ENCODE results near the gene STAT4.

DNA sequence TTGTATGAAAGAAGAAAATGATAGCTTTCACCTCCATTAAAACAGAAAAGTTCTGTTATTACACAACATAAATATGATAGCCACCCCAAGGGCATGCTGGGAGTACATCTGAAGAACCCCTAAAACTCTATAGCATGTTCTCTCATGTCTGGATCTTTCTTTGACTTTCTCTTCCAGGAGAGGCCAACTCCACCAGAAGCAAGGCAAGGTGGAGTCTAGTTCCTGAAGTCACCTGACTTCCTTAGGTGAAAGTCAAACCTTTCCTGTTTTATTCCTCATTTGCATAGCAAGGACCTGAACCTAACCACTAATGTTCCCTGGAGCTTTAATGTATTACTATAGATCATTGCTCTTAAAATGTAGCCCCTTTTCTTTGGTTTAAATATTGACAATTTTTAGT is 142.5 kb downstream of the STAT4 start:
- TF ChIP-seq, protein P1, sequence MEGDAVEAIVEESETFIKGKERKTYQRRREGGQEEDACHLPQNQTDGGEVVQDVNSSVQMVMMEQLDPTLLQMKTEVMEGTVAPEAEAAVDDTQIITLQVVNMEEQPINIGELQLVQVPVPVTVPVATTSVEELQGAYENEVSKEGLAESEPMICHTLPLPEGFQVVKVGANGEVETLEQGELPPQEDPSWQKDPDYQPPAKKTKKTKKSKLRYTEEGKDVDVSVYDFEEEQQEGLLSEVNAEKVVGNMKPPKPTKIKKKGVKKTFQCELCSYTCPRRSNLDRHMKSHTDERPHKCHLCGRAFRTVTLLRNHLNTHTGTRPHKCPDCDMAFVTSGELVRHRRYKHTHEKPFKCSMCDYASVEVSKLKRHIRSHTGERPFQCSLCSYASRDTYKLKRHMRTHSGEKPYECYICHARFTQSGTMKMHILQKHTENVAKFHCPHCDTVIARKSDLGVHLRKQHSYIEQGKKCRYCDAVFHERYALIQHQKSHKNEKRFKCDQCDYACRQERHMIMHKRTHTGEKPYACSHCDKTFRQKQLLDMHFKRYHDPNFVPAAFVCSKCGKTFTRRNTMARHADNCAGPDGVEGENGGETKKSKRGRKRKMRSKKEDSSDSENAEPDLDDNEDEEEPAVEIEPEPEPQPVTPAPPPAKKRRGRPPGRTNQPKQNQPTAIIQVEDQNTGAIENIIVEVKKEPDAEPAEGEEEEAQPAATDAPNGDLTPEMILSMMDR (IDR thresholded peaks at IDR 0.05; ENCODE audit: low read length): no peak
- no peak for TF ChIP-seq EZH2 (optimal IDR thresholded peaks at IDR 0.05; ENCODE audit: low read depth, low read length)

Data from MM.1S (cell line).